ELF-1 (cell line): ENCODE measurements around the gene RASGRP4.
"Not testable (repeated sequence)": the region's sequence is repeated elsewhere in the genome, so short reads cannot be mapped to it uniquely, and the experiment has no call there.

Source experiments
- DNase-seq: peaks from one replicate; pipeline ENCODE4 v3.0.0-alpha.2; 2016; ENCODE audit warnings: low read depth, low spot score

RASGRP4 gene

DNA sequence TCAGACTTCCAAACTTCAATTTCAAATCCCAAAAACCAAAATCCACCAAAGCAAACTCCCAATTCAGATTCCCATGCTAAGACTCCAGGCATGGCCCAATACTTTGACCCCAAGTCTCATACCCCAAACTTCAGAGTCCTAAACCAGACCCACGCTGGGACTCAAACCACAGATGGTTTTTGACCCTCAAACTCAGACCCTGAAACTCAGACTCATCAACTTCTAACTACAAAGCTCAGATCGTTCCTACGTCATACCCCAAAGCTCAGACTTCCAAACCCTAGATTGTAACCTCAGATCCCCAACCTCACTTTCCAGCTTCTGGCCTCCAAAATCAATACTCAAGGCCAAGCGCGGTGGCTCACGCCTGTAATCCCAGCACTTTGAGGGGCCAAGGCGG is 19.3 kb upstream of the RASGRP4 start:
- no peak for DNase-seq

DNA sequence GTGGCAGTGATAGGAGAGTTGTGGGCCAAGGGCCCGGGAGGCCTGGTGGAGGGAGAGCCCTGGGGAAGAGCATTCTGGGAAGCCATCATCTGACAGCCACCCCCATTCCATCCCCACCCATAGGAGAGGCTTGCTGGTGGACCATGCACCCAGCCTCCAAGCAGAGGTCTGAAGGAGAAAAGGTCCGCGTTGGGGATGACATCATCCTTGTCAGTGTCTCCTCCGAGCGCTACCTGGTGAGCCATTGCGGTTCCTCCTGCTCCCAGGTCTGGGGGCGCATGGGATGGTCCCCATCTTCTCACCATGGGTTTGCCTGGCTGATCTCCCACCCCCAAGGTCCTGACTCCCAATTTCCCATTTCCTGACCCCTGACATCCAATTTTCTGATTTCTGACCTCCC is 18.0 kb upstream of the RASGRP4 start:
- no peak for DNase-seq

DNA sequence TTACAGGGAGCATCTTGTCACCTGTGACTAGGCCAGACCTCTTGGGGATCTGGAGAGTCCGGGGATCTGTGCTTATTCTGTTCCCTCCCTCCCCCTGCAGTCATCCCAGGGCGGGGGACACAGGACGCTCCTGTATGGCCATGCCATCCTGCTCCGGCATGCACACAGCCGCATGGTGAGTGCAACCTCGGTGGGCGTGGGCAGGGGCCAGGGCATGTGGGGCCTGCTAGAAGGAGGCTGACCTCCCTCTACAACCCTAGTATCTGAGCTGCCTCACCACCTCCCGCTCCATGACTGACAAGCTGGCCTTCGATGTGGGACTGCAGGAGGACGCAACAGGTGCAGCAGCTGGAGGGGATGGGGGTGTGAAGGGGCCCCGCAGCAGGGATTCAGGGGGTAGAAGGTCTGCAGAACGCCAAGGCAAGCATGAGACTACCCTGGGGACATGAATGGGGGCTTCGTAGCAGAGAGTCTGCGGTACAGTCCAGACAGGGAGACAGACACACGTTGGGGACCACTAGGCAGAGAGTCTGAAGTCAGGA is 17.5 kb upstream of the RASGRP4 start:
- no peak for DNase-seq

DNA sequence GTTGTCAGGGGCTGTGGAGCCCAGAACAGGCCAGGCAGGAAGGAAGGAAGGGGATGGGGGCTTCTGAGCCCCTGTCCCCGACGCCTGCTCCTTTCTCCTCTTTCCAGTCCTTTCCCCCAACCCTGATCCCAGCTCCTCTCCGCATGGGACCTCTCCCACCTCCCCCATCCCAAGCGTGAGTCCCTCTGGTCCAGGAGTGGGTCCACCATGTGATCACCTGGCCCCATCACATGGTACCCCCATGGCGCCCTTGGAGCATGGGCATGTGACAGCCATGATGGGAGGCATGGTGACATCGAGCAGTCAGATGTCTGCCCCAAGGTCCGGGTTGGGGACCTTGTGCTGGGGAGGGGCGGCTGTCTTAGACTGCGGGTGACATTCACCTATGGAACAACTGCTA is 16.7 kb upstream of the RASGRP4 start:
- no peak for DNase-seq

DNA sequence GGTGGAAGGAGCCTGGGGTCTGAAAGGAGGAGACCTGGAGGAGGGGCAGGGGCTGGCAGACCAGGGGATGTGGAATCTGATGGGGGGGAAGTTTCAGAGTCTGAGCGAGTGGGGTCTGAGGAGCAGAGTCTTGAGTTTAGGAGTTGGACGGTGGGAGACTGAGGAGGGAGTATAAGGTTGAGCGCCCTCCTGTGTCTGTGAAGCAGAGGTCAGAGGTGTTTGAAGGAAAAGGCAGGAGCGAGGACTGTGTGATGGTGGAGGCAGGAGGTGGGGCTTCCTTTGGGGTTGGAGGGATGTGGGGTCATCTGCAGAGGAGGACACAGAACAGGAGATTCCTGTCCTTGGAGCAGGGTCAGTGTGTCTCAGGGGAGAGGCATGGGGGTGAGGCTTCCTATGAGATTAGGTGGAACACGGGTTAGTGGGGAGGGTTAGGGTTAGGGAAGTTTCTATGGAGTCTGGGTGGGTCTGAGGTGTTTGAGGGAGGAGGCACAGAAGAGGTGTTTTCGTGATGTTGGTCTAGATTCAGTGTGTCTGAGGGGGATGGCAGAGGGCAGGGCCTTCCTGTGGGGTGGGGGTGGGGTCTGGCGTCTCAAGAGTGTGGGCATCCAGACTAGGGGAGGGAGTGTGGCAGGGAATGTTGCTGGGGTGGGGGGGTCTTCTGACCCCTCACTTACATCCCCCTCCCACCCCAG is 15.8 kb upstream of the RASGRP4 start:
- peak; percentile 70 for DNase-seq

DNA sequence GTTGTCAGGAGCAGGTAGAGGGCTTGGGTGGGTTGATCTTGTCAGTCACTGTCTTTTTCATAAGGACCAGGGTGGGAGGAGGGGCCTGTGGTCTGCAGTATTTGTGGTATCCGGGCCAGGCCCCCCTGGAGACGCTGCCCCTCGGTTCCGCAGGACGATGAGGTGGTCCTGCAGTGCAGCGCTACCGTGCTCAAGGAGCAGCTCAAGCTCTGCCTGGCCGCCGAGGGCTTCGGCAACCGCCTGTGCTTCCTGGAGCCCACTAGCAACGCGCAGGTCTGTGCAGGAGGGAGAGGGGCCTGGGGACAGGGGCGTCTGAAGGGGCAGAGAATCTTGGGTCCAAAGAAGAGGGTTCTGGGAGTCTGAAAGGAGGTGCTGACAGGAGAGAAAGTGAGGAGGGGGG is 14.6 kb upstream of the RASGRP4 start:
- no peak for DNase-seq

DNA sequence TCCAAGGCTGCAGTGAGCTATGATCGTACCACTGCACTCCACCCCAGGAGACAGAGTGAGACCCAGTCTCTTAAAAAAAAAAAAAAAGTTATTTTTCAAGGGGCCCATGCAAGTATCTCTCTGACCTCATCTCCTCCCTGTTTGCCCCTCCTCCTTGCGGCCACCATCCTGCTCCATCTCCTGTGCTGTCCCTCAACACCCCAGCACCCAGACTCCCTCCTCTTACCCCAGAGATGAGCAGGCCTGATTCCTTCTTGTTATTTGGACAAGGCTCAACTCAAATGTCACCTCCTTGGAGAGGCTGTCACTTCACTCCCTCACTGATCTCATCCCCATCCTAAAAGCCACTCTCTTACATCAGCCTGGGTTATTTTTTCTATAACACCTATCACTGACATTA is 11.9 kb upstream of the RASGRP4 start:
- DNase-seq = no peak

DNA sequence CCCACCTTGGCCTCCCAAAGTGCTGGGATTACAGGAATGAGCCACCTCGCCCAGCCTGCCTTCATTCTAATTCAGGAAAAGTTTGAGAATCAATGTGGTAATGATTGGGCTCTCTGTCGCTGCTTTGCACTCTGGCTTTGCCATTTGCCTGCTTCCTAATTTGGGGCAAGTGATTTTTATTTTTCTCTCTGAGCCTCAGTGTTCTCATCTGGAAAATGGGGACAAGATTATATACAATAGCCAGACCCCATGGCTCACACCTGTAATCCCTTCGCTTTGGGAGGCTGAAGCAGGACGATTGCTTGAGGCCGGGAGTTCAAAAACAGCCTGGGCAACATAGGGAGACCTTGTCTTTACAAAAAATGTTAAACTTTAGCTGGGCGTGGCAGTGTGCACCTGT is 11.3 kb upstream of the RASGRP4 start:
- DNase-seq = no peak

DNA sequence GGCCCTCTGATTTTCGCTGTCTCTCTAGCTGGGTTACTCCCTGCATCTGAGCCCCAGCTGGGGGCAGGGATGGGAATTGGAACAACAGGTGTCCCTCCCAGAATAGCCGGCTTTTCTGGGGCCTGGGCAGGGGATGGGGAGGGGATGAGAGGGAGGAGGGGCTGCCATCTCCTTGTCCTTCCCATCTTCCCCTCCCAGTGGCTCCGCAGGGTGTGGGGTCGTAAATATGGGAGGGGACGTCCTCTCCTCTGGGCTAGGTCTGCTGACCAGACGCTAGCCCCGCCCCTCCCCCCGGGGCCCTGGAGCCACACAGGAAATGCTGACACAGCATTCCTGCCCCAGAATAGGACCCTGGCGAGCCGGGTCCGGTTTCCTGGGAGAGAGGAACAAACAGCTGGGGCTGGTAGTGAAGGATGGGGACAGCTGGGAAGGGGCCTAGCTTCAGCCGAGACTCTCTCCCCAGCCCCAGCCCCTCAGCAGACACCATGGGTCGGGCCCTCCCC is 8.6 kb upstream of the RASGRP4 start:
- DNase-seq = peak; percentile 97

DNA sequence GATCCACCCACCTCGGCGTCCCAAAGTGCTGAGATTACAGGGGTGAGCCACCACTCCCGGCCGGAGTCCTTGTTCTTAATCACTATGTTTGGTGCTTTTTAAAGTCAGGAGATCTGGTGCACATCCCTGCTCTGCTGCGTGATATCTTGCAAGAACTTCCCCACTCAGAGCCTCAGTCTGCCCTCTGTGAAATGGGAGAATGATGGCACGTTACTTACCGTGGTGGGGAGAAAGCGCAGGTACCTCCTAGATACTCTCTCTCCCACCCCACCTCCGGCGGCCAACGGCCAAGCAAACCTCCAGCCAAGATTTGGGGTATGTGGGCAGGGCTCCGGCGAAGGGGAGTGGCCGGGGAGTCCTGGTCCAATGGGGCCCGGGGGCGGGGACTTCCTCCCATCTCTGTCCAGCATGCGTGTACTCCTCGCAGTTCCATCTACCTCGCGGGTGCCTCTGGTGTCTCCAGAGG is 7.3 kb upstream of the RASGRP4 start, which contains the start of gene RYR1:
RYR1 (plus strand) TSS at position 424 of the 466 bp plus-strand sequence. CDS start 139 bp downstream, outside the sequence.
- peak; percentile 86 for DNase-seq

DNA sequence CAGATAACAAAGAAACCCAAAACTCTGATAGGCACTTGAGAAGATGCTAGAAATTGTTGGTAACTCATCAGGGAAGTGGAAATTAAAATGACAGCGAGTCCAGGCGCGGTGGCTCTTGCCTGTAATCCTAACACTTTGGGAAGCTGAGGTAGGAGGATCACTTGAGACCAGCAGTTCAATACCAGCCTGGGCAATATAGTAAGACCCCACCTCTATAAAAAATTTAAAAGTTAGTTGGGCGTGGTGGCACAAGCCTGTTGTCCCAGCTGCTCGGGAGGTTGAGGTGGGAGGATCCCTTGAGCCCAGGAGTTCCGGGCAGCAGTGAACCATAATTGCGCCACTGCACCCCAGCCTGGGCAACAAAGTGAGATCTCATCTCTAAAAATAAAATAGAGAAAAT is 4.9 kb upstream of the RASGRP4 start:
- no peak for DNase-seq

DNA sequence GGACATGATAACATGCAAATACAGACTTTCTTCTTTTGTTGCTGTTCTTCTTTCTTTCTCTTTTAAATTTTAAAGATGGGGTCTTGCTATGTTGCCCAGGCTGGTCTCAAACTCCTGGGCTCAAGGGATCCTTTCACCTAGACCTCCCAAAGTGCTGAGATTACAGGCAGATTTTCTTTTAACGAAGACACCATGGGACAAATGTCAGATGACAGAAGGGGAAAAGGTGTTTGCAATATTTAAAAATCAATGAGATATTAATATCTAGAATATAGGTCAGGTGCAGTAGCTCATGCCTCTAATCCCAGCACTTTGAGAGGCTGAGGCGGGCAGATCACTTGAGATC is 3.8 kb upstream of the RASGRP4 start:
- no peak for DNase-seq

DNA sequence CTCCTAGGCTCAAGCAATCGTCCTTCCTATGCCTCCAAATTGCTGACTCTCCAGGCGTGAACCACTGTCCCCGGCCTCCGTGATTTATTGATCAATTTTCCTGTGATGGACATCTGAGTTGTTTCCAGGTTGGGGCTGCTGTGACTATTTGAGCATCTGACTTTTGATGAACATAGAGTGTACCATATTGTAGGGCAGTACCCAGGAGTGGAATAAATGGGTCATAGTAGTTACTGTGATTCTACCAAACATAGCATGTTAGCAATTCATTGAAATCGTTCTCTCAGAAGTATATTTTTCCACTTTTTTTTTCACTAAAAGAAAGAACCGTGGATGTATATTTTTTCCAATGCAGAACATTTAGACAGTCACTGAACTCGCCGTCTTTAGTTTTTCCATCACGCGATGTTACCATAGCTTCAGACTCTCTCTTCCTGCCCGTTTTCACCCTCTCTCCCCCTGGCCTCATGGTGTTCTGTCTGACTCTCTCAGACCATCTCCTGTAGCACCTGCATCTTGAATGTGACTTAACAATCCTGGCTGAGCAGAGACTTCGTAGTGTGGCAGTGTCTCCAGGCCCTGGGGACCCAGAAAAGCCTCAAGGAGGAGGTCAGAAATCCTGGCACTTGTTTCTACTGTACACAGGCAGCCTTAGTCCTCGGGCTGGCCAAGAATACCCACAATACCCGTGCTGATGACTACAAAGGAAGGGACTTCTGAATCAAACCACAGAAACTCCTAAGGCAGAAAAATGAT is 3.2 kb upstream of the RASGRP4 start:
- DNase-seq = no peak

DNA sequence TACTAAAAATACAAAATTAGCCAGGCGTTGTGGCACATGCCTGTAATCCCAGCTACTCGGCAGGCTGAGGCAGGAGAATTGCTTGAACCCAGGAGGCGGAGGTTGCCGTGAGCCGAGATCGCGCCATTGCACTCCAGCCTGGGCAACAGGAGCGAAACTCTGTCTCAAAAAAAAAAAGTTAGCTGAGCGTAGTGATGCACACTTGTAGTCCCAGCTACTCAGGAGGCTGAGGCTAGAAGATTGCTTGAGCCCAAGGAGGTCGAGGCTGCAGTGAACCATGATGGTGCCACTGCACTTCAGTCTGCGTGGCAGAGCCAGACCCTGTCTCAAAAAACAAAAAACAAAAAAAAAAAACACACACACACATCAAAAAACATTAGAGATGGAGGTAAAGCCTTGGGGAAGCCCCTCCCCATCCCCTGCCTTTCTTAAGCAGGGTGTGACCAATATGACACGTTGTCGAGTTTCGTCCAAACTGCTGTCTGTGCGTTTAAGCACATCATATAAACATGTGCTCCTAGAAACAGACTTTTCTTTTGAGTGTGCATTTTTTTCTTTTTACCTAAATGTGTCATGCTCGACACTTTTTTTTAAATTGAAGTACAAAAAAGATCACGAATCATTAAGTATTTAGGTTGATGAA is 1.1 kb upstream of the RASGRP4 start:
- not testable (repeated sequence) for DNase-seq

DNA sequence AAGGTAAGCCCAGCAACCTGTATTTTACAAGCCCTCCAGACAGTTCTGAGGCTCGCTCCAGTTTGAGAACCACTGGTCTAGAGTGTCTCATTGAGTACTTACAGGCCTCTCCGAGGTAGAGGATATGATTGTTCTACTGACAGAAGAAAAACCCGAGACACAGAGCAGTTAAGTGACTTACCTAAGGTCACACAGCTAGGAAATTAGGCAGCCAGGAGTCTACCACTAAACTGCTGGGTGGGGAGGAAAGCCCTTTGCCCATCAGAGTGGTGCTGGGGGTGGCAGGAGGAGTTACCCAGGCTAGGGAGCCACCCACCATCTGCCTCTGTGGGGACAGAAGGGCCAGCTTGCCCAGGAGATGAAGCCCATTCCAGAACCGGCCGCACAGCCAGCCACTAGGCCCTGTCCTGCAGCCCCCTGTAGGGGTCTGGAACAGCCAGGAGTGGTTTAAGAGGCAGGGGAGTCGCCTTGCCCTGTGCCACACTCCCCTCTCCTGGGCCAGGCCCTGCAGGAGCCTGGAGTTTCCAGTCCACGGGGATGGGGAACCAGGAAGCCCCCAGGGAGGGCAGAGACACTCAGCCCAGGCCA is 703 bp downstream of the RASGRP4 start:
- no peak for DNase-seq

DNA sequence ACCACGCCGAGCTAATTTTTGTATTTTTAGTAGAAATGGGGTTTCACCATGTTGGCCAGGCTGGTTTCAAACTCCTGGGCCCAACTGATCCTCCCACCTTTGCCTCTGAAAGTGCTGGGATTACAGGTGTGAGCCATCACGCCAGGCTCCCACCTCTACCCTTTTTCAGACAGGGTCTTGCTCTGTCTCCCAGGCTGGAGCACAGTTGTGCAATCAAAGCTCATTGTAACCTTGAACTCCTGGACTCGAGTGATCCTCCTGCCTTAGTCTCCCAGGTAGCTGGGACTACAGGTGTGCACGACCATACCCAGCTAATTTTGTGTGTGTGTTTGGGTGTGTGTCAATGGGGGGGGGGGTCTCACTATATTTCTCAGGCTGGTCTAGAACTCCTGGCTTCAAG is 1.7 kb downstream of the RASGRP4 start:
- DNase-seq = no peak

DNA sequence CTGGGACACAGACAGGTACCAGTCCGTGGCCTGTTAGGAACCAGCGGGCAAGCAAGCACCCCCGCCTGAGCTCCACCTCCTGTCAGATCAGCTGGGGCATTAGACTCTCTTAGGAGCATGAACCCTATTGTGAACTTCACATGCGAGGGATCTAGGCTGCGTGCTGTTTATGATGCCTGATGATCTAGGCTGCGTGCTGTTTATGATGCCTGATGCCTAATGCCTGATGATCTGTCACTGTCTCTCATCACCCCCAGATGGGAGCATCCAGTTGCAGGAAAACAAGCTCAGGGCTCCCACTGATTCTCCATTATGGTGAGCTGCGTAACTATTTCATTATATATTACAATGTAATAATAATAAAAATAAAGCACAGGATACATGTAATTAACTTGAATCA is 3.6 kb downstream of the RASGRP4 start:
- no peak for DNase-seq

DNA sequence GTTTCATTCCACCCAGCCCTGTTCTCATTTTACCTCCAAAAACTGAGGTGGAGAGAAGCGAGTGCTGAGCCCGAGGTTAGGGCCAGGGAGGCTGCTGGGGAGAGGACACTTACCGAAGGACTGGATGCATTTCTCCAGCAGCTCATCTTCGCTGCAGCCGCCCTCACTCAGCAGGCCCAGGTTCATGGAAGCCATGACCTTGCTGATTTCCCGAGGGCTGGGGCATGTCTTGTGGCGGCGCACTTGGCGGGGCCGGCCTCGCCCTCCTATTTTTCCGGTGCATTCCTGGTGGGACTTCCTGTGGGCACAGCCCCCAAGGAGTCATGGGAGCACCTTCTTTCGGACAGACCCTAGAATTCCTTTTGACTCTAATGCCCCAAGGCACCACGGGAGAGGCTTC is 4.2 kb downstream of the RASGRP4 start:
- DNase-seq = no peak

DNA sequence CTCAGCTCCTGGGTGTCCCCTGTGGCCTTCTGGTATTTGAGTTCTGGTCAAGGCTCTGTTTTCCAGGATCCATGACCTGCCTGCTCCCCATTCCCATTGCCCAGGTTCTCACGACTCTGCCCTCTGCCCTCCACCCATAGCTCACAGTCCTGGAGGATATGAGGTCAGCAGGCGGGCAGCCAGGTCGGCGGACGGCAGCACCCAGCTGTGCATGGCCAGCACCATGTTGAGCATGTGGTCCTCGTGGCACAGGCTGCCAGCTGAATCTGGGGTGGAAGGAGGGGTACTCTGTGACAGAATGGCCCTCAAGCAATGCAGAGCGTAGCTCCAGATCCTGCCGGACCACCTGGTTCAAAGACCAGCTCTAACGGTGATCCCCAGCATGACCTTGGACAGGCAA is 5.1 kb downstream of the RASGRP4 start:
- DNase-seq = no peak

DNA sequence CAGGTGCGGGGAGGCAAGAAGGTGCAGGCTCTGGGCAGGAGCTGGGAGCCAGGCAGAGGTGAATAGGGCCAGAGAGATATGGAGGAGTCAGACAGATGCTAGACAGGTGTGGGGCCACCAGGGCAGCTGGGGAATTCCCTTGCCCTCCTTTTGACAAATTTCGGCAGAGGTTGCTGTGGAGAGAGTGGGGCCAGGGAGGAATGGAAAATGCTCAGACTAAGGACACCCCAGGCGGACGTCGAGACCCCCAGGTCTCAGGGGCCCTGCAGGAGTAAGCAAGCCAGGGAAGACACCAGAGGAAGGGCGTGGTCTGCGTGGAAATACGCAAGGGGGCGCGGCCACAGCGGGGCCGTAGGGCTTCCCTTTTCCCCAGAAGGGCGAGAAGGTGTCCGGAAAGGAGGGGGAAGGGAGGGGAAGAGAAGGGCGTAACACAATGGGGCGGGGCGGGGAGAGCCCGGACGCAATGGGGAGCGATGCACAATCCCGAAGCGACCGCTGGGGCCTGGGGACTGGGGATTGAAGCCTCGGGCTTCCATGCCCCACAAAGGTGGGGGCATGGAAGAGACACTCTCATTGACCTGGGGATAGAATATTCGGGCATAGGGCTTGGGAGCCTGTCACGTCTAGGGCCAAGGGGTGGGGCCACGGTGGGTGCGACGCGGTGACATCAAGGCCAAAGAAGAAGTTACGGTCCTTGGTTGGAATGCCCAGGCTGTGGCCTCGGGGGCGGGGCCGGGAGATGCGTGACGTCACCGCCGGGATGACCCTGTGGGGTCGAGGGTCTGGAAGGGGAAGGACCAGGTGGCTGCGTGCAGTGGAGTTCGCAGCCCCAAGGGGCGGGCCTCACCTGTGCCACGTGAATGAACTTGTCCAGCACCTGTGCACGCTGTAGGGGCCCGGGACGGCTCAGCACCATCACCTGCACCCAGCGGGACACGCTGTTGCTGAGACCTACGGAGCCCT is 8.2 kb downstream of the RASGRP4 start:
- peak; percentile 87 for DNase-seq

DNA sequence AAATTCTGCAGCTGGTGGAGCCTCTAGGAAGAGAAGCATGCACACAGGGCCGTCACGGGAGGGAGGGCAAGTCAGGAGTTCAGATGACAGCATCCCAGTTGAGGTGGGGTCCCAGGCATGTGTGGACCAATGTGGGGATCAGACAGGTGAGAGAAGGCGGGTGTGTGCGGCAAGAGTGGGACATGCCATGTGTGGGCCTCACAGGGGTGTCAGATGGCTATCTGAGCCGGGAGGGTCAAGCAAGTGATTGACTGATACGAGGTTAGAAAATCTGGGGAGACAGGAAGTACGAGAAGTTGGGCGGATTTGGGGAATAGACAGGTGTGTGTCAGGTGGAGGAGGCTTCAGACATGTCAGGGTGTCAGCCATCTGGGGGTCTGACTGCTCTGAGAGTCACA is 8.9 kb downstream of the RASGRP4 start:
- no peak for DNase-seq
